ENCODE measurements around the gene GLB1L.

DNA sequence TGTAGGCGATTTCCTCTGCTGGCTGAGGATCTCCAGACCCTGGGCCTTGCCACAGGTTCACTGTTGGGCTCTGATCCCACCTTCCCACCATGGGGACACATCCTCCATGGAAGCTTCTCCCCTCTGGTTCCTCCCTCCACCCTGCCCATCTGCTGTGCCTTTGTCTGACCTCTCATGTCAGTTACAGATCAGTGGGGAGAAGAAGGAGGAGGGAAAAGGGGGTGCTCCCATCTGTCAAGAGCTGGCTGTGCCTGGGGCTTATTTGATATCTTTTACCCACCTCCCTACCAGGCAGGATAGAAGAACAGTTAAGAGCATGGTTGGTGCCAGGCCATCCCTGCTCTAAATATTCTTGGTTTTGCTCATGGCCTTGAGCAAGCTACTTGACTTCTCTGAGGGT, 21.6 kb upstream of the GLB1L start:
- TF ChIP-seq, protein P1, sequence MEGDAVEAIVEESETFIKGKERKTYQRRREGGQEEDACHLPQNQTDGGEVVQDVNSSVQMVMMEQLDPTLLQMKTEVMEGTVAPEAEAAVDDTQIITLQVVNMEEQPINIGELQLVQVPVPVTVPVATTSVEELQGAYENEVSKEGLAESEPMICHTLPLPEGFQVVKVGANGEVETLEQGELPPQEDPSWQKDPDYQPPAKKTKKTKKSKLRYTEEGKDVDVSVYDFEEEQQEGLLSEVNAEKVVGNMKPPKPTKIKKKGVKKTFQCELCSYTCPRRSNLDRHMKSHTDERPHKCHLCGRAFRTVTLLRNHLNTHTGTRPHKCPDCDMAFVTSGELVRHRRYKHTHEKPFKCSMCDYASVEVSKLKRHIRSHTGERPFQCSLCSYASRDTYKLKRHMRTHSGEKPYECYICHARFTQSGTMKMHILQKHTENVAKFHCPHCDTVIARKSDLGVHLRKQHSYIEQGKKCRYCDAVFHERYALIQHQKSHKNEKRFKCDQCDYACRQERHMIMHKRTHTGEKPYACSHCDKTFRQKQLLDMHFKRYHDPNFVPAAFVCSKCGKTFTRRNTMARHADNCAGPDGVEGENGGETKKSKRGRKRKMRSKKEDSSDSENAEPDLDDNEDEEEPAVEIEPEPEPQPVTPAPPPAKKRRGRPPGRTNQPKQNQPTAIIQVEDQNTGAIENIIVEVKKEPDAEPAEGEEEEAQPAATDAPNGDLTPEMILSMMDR (IDR thresholded peaks at IDR 0.05; ENCODE audit: low read length) = no peak
- no peak for TF ChIP-seq EZH2 (optimal IDR thresholded peaks at IDR 0.05; ENCODE audit: low read depth, low read length)
- TF ChIP-seq EZH2phosphoT487 (IDR thresholded peaks at IDR 0.05; ENCODE audit: low read length) = no peak

All from MM.1S (cell line).